T-helper 17 cell (primary cell): Measurements from ENCODE around the gene NUP35. TPM values are rescaled to one million over a fixed set of nuclear protein-coding genes. Genes with fewer than 3 reads are reported as not detected.
"Not testable (repeated sequence)": the region's sequence is repeated elsewhere in the genome, so short reads cannot be mapped to it uniquely, and the experiment has no call there.

Source experiments
- ATAC-seq: fragments of 150-1000 bp; cut with Tn5 transposase; 2 replicates; pipeline ENCODE4 v1.10.0; 2021; ENCODE audit warnings: mild to moderate bottlenecking, moderate library complexity
- DNase-seq, 3 donors: peaks; one replicate each; pipeline versions ENCODE4 v3.0.0 to v3.0.0-alpha.2; 2020 to 2021
- H3K9me3 ChIP-seq: one replicate; pipeline ENCODE4 v1.7.0; 2013; ENCODE audit warnings: low read length, mild to moderate bottlenecking; ENCODE audit not compliant: control insufficient read depth, poor library complexity, severe bottlenecking
- H3K27ac Mint-ChIP-seq: one replicate; pipeline ENCODE4 v1.8.0; 2022; ENCODE audit warnings: mild to moderate bottlenecking, moderate library complexity, mixed read lengths
- H3K27me3 Mint-ChIP-seq: one replicate; pipeline ENCODE4 v1.8.0; 2022; ENCODE audit warnings: mixed read lengths
- H3K36me3 Mint-ChIP-seq: one replicate; pipeline ENCODE4 v1.8.0; 2022; ENCODE audit warnings: low read depth, mixed read lengths
- H3K4me1 Mint-ChIP-seq: one replicate; pipeline ENCODE4 v1.8.0; 2022; ENCODE audit warnings: mild to moderate bottlenecking, mixed read lengths
- H3K4me3 Mint-ChIP-seq: one replicate; pipeline ENCODE4 v1.8.0; 2022; ENCODE audit warnings: mild to moderate bottlenecking, moderate library complexity, mixed read lengths
- total RNA-seq, 4 donors: library from RNA in 2 of 4; stranded (reverse) in 2 of 4; gene quantifications; one replicate each; pipeline ENCODE4 v1.2.3 and lab custom pipeline; 2022 to 2026

Gene NUP35
- total RNA-seq, 2 donors from 2014 or later = 12.8 to 12.9 TPM

GRCh38 chr2:183113630-183114029 is 10.6 kb upstream of the NUP35 start:
- Mint-ChIP-seq H3K36me3 (no peaks in the 10 kb centered on the region), H3K4me1 (peaks cover 3% of the 10 kb centered on the region), H3K27me3 (peaks cover 27% of the 10 kb centered on the region), H3K4me3 (no peak overlapping the region), H3K27ac (no peak overlapping the region)
- no peak for DNase-seq
- no peaks in the 10 kb centered on the region for H3K9me3 ChIP-seq
- ATAC-seq = no peak

GRCh38 chr2:183117226-183117625 is 7.0 kb upstream of the NUP35 start:
- peaks cover 49% of the 10 kb centered on the region for H3K27me3 Mint-ChIP-seq
- ATAC-seq = no peak
- H3K9me3 ChIP-seq = no peaks in the 10 kb centered on the region
- peaks cover 10% of the 10 kb centered on the region for H3K36me3 Mint-ChIP-seq
- no peak for DNase-seq
- H3K4me3 Mint-ChIP-seq = no peak overlapping the region
- no peak overlapping the region for H3K27ac Mint-ChIP-seq
- peaks cover 3% of the 10 kb centered on the region for H3K4me1 Mint-ChIP-seq

- Mint-ChIP-seq H3K4me1 (peaks cover 16% of the 10 kb centered on the region), H3K27me3 (peaks cover 30% of the 10 kb centered on the region)
Observed at GRCh38 chr2:183123117-183123958, 905 bp upstream of the NUP35 start.

GRCh38 chr2:183123959-183124221 is 353 bp upstream of the NUP35 start:
- peaks cover 18% of the 10 kb centered on the region for H3K4me1 Mint-ChIP-seq
- peaks cover 11% of the 10 kb centered on the region for H3K36me3 Mint-ChIP-seq
- ATAC-seq (peak; percentile 32), DNase-seq (no peak)
- peak overlapping the region; percentile 94 for H3K27ac Mint-ChIP-seq
- H3K4me3 Mint-ChIP-seq = peak overlapping the region; percentile 92
- H3K27me3 Mint-ChIP-seq = peaks cover 25% of the 10 kb centered on the region
- no peaks in the 10 kb centered on the region for H3K9me3 ChIP-seq

More at GRCh38 chr2:183123117-183123958, 905 bp upstream of the NUP35 start:
- peak overlapping the region; percentile 94 for H3K27ac Mint-ChIP-seq
- no peaks in the 10 kb centered on the region for H3K9me3 ChIP-seq
- peaks cover 10% of the 10 kb centered on the region for H3K36me3 Mint-ChIP-seq
- DNase-seq = no peak
- ATAC-seq = no peak
- peak overlapping the region; percentile 92 for H3K4me3 Mint-ChIP-seq

GRCh38 chr2:183124957-183125255 is 663 bp downstream of the NUP35 start:
- ATAC-seq (no peak), DNase-seq (no peak)
- no peaks in the 10 kb centered on the region for H3K9me3 ChIP-seq
- H3K4me3 Mint-ChIP-seq = peak overlapping the region; percentile 92
- H3K4me1 Mint-ChIP-seq = peaks cover 18% of the 10 kb centered on the region
- peaks cover 11% of the 10 kb centered on the region for H3K36me3 Mint-ChIP-seq
- peaks cover 14% of the 10 kb centered on the region for H3K27me3 Mint-ChIP-seq
- peak overlapping the region; percentile 94 for H3K27ac Mint-ChIP-seq

GRCh38 chr2:183125659-183126341 is 1.6 kb downstream of the NUP35 start:
- H3K4me3 Mint-ChIP-seq = peak overlapping the region; percentile 92
- DNase-seq = no peak

GRCh38 chr2:183126635-183127034 is 2.4 kb downstream of the NUP35 start:
- Mint-ChIP-seq H3K36me3 (peaks cover 6% of the 10 kb centered on the region), H3K4me1 (peaks cover 18% of the 10 kb centered on the region), H3K27me3 (no peaks in the 10 kb centered on the region), H3K4me3 (no peak overlapping the region), H3K27ac (no peak overlapping the region)
- H3K9me3 ChIP-seq = no peaks in the 10 kb centered on the region
- ATAC-seq = no peak
- no peak for DNase-seq

More at GRCh38 chr2:183125659-183126341, 1.6 kb downstream of the NUP35 start:
- Mint-ChIP-seq H3K36me3 (peaks cover 7% of the 10 kb centered on the region), H3K4me1 (peaks cover 18% of the 10 kb centered on the region), H3K27ac (peak overlapping the region; percentile 94), H3K27me3 (peaks cover 6% of the 10 kb centered on the region)
- H3K9me3 ChIP-seq = no peaks in the 10 kb centered on the region
- ATAC-seq = no peak

- DNase-seq (no peak), ATAC-seq (no peak)
- Mint-ChIP-seq H3K36me3 (peaks cover 11% of the 10 kb centered on the region), H3K4me3 (no peak overlapping the region), H3K4me1 (peaks cover 3% of the 10 kb centered on the region), H3K27me3 (no peaks in the 10 kb centered on the region), H3K27ac (no peak overlapping the region)
- no peaks in the 10 kb centered on the region for H3K9me3 ChIP-seq
Observed at GRCh38 chr2:183134016-183134415, 9.8 kb downstream of the NUP35 start.

- DNase-seq (no peak), ATAC-seq (no peak)
- H3K36me3 Mint-ChIP-seq = peaks cover 7% of the 10 kb centered on the region
- peaks cover 6% of the 10 kb centered on the region for H3K4me1 Mint-ChIP-seq
- H3K27ac Mint-ChIP-seq = no peak overlapping the region
- H3K4me3 Mint-ChIP-seq = no peak overlapping the region
- no peaks in the 10 kb centered on the region for H3K9me3 ChIP-seq
- H3K27me3 Mint-ChIP-seq = no peaks in the 10 kb centered on the region
Observed at GRCh38 chr2:183148955-183149354, 24.7 kb downstream of the NUP35 start.

- peaks cover 7% of the 10 kb centered on the region for H3K36me3 Mint-ChIP-seq
- no peak overlapping the region for H3K27ac Mint-ChIP-seq
Observed at GRCh38 chr2:183149489-183149888, 25.2 kb downstream of the NUP35 start.

GRCh38 chr2:183152280-183152679 is 28.0 kb downstream of the NUP35 start:
- DNase-seq, ATAC-seq, H3K27ac Mint-ChIP-seq, H3K4me1 Mint-ChIP-seq, H3K4me3 Mint-ChIP-seq, H3K27me3 Mint-ChIP-seq, H3K36me3 Mint-ChIP-seq, H3K9me3 ChIP-seq: not testable (repeated sequence)

More at GRCh38 chr2:183149489-183149888, 25.2 kb downstream of the NUP35 start:
- Mint-ChIP-seq H3K4me1 (peaks cover 6% of the 10 kb centered on the region), H3K4me3 (no peak overlapping the region), H3K27me3 (no peaks in the 10 kb centered on the region)
- H3K9me3 ChIP-seq = no peaks in the 10 kb centered on the region
- ATAC-seq (no peak), DNase-seq (no peak)

- no peaks in the 10 kb centered on the region for H3K27me3 Mint-ChIP-seq
- ATAC-seq (no peak), DNase-seq (no peak)
- peaks cover 7% of the 10 kb centered on the region for H3K36me3 Mint-ChIP-seq
- H3K4me1 Mint-ChIP-seq = peaks cover 6% of the 10 kb centered on the region
- no peak overlapping the region for H3K4me3 Mint-ChIP-seq
- H3K9me3 ChIP-seq = no peaks in the 10 kb centered on the region
- no peak overlapping the region for H3K27ac Mint-ChIP-seq
Observed at GRCh38 chr2:183153967-183154366, 29.7 kb downstream of the NUP35 start.

GRCh38 chr2:183154772-183155171 is 30.5 kb downstream of the NUP35 start:
- not testable (repeated sequence) for ATAC-seq, DNase-seq, H3K27me3 Mint-ChIP-seq, H3K4me3 Mint-ChIP-seq, H3K4me1 Mint-ChIP-seq, H3K9me3 ChIP-seq, H3K27ac Mint-ChIP-seq, H3K36me3 Mint-ChIP-seq

- Mint-ChIP-seq H3K4me1 (no peaks in the 10 kb centered on the region), H3K4me3 (no peak overlapping the region), H3K27me3 (no peaks in the 10 kb centered on the region), H3K27ac (no peak overlapping the region), H3K36me3 (peaks cover 7% of the 10 kb centered on the region)
- H3K9me3 ChIP-seq = no peaks in the 10 kb centered on the region
- DNase-seq = no peak
- ATAC-seq = no peak
Observed at GRCh38 chr2:183157131-183157530, 32.9 kb downstream of the NUP35 start.
